NK-92 (cell line): Measurements from ENCODE around the gene ADAMTS12.

Source experiments
- DNase-seq: peaks from one replicate; lab custom pipeline; 2025; ENCODE audit not compliant: unreplicated experiment; lab: John Stamatoyannopoulos, UW

Gene ADAMTS12

GRCh38 chr5:33850100-33850594 lies 41.6 kb downstream of the ADAMTS12 start:
- no peak for DNase-seq

- no peak for DNase-seq
Observed at GRCh38 chr5:33848554-33848953, 43.2 kb downstream of the ADAMTS12 start.

- no peak for DNase-seq
Observed at GRCh38 chr5:33846851-33847250, 44.9 kb downstream of the ADAMTS12 start.

GRCh38 chr5:33843579-33843978 lies 48.2 kb downstream of the ADAMTS12 start:
- no peak for DNase-seq

- DNase-seq: no peak
Observed at GRCh38 chr5:33842456-33842855, 49.3 kb downstream of the ADAMTS12 start.

GRCh38 chr5:33841891-33842290 lies 49.9 kb downstream of the ADAMTS12 start:
- no peak for DNase-seq

GRCh38 chr5:33840927-33841547 lies 50.8 kb downstream of the ADAMTS12 start:
- no peak for DNase-seq

GRCh38 chr5:33837301-33837700 lies 54.5 kb downstream of the ADAMTS12 start:
- DNase-seq: no peak

GRCh38 chr5:33834334-33834733 lies 57.5 kb downstream of the ADAMTS12 start:
- no peak for DNase-seq

GRCh38 chr5:33833237-33833575 lies 58.6 kb downstream of the ADAMTS12 start:
- no peak for DNase-seq

- DNase-seq: no peak
Observed at GRCh38 chr5:33832404-33833236, 59.2 kb downstream of the ADAMTS12 start.

GRCh38 chr5:33831041-33831440 lies 60.7 kb downstream of the ADAMTS12 start:
- DNase-seq: no peak

- no peak for DNase-seq
Observed at GRCh38 chr5:33829430-33829829, 62.4 kb downstream of the ADAMTS12 start.

GRCh38 chr5:33828626-33829308 lies 63.0 kb downstream of the ADAMTS12 start:
- DNase-seq: no peak

- no peak for DNase-seq
Observed at GRCh38 chr5:33827885-33828284, 63.9 kb downstream of the ADAMTS12 start.

GRCh38 chr5:33827018-33827707 lies 64.6 kb downstream of the ADAMTS12 start:
- DNase-seq: no peak

GRCh38 chr5:33824516-33825195 lies 67.1 kb downstream of the ADAMTS12 start:
- no peak for DNase-seq

- DNase-seq: no peak
Observed at GRCh38 chr5:33817301-33817700, 74.5 kb downstream of the ADAMTS12 start.

GRCh38 chr5:33816791-33817190 lies 75.0 kb downstream of the ADAMTS12 start:
- no peak for DNase-seq

- no peak for DNase-seq
Observed at GRCh38 chr5:33812746-33813145, 79.0 kb downstream of the ADAMTS12 start.
